ENCODE measurements around the gene MAPKAPK3.
A peak's percentile ranks its signal among the peaks of the same experiment; 100 is the strongest.

The MAPKAPK3 gene

GRCh38 chr3:50628601-50629000 is 11.7 kb downstream of the MAPKAPK3 start:
- DNase-seq = no peak

GRCh38 chr3:50630394-50630793 is 13.4 kb downstream of the MAPKAPK3 start:
- DNase-seq = no peak

- no peak for DNase-seq
These were observed 13.9 kb downstream of the MAPKAPK3 start for GRCh38 chr3:50630877-50631276.

- no peak for DNase-seq
These were observed 15.5 kb downstream of the MAPKAPK3 start for GRCh38 chr3:50632450-50632849.

- no peak for DNase-seq
These were observed 16.4 kb downstream of the MAPKAPK3 start for GRCh38 chr3:50633230-50633790.

GRCh38 chr3:50635066-50635465 is 18.1 kb downstream of the MAPKAPK3 start:
- DNase-seq = no peak

- DNase-seq = no peak
These were observed 20.1 kb downstream of the MAPKAPK3 start for GRCh38 chr3:50637011-50637410.

GRCh38 chr3:50637945-50638344 is 21.0 kb downstream of the MAPKAPK3 start:
- no peak for DNase-seq

GRCh38 chr3:50639055-50639494 is 22.1 kb downstream of the MAPKAPK3 start:
- DNase-seq = no peak

- DNase-seq = no peak
These were observed 25.4 kb downstream of the MAPKAPK3 start for GRCh38 chr3:50642382-50642781.

GRCh38 chr3:50644561-50644960 is 27.6 kb downstream of the MAPKAPK3 start:
- no peak for DNase-seq

- no peak for DNase-seq
These were observed 28.4 kb downstream of the MAPKAPK3 start for GRCh38 chr3:50645378-50645777.

GRCh38 chr3:50648313-50648712 is 31.4 kb downstream of the MAPKAPK3 start:
- DNase-seq = no peak

- no peak for DNase-seq
These were observed 32.0 kb downstream of the MAPKAPK3 start for GRCh38 chr3:50648944-50649343.

- no peak for DNase-seq
These were observed 32.5 kb downstream of the MAPKAPK3 start for GRCh38 chr3:50649451-50649931.

- DNase-seq = no peak
These were observed 33.1 kb downstream of the MAPKAPK3 start for GRCh38 chr3:50650018-50650417.

GRCh38 chr3:50651445-50651844 is 34.5 kb downstream of the MAPKAPK3 start:
- no peak for DNase-seq

GRCh38 chr3:50651920-50652529 is 35.1 kb downstream of the MAPKAPK3 start:
- DNase-seq = no peak

- peak; percentile 66 for DNase-seq
These were observed 35.8 kb downstream of the MAPKAPK3 start for GRCh38 chr3:50652709-50653108.

- no peak for DNase-seq
These were observed 37.1 kb downstream of the MAPKAPK3 start for GRCh38 chr3:50653937-50654595.

GRCh38 chr3:50655009-50655830 is 38.3 kb downstream of the MAPKAPK3 start:
- DNase-seq = no peak

- no peak for DNase-seq
These were observed 39.7 kb downstream of the MAPKAPK3 start for GRCh38 chr3:50656417-50657195.

- DNase-seq = no peak
These were observed 40.5 kb downstream of the MAPKAPK3 start for GRCh38 chr3:50657407-50657806.
